Amniotic stem cell (primary cell): Measurements from ENCODE around the gene EDC3.

ENCODE experiments used
- DNase-seq: peaks from one replicate; lab custom pipeline; 2025; lab: John Stamatoyannopoulos, UW

EDC3 gene

DNA sequence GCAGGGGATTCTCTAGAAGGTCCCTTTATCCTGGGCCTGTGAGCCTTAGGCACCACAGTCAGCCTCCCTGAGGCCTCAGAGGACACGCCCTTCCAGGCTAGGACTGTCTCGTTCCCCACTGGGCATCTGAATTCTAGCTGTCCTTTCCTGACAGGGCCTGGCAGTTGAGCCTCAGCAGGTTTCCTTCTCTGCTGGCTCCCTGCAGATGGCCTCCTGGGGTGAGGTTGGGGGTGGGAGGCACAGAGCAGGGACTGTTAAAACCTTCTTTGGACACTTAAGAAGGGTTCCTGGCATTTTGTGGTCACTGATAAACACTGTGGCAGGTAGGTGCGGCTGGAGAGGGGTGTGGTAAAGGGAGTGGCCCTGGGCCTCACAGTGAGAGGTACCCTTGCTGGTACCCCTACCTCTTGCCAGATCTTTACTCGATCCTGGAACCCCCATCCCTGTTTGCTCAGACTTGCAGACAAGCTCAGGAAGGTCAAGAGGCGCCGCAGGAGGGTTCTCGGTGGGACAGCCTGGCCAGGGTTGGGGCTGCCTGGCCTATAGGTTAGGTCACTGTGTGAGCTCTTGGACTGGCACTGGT lies 71.7 kb downstream of the EDC3 start:
- DNase-seq: no peak

- DNase-seq: no peak
These were observed 73.1 kb downstream of the EDC3 start for GRCh38 chr15:74622758-74623157.

DNA sequence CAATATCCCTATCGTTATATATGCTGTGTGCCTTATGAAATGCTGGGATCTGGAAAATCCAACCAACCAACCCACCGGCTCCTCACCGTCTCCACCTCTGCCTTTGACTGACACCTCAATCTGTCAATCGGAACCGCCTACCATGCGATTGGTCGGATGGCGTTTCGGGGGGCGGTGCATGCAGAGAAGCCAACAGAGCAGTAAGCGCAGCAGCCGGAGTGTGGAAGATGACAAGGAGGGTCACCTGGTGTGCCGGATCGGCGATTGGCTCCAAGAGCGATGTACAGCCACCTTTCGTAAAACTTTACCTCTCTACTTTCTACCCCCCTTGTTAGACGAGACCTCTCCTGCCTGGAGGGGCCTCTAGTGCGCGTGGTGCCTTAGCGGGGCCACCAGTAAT lies 73.9 kb downstream of the EDC3 start:
- no peak for DNase-seq

GRCh38 chr15:74621546-74621920 lies 74.3 kb downstream of the EDC3 start:
- DNase-seq: no peak

GRCh38 chr15:74620636-74621545 lies 74.9 kb downstream of the EDC3 start:
- DNase-seq: peak; percentile 36

GRCh38 chr15:74619916-74620635 lies 75.7 kb downstream of the EDC3 start:
- no peak for DNase-seq

DNA sequence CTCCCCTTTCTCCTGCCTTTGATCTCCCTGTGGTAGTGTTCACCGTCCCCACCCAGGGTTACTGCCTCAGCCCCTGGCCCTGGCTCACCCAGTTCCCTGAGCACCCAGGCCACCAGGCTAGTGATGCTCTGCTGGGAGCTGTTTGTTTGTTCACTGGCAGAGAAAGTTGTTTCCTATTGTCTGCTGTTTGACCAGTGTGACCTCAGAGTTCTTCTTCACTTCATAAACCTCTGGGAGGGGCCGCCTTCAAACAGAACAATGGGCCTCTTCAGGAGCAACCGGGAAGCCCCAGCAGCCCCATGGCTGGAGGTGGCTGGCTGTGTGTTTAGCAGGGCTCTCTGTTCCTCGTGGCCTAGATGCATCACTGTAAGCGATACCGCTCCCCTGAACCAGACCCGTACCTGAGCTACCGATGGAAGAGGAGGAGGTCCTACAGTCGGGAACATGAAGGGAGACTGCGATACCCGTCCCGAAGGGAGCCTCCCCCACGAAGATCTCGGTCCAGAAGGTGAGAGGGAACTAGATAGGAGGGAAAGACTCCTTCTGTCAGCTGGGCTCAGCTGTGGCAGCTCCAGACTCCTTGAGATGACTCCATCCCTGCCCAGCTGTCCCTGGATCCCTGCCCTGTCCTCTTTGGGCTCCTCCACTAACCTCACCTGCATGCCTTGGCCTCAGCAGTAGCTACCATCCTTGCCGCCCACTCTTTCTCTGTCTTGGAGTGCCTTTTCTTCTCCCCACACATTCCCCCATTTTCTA lies 76.8 kb downstream of the EDC3 start:
- DNase-seq: no peak

DNA sequence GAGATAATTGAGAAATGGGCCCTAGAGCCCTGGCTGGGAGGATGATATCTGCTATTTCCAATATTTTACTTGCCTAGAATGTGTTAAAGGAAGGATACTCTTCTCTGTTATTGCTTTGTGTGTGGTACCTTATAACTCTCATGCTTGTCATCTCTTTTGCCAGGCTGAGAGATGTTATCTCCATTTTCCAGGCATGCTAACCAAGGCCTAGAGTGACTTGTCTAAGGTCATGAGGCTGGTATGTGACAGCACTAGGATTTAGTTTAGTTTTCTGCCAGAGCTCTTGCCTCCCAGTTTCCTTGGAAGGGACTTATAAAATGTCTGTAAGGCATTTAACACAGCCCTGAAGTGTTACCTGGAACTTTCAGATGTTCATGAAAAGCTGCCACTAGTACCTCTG lies 78.8 kb downstream of the EDC3 start:
- DNase-seq: no peak

DNA sequence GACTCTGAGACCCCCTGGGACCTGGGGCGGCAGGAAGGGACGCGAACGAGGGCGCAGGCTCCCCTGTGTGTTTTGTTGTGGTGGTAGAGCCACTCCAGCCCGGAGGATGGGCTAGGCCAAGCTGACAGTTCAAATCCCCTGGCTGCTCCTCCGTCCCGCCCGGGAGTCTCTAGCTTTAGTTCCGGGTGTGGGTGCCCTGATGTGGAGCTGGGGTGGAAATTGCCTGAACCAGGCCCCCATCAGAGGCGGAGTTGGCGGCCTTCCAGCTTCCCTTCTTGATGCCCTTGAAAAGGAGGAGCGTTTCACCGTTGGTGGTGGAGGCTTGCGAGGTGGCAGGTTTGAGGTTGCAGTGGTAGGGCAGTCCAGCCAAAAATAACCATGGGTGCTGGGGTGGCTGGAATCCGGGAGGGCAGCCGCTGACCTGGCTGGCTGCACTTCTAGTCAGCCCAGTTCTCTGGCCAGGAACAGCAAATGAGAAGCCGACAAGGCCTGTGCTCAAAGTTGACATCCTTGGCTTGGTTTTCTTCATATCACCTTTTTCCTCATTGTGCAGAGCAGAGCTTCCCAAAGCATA lies 79.4 kb downstream of the EDC3 start:
- peak; percentile 33 for DNase-seq

DNA sequence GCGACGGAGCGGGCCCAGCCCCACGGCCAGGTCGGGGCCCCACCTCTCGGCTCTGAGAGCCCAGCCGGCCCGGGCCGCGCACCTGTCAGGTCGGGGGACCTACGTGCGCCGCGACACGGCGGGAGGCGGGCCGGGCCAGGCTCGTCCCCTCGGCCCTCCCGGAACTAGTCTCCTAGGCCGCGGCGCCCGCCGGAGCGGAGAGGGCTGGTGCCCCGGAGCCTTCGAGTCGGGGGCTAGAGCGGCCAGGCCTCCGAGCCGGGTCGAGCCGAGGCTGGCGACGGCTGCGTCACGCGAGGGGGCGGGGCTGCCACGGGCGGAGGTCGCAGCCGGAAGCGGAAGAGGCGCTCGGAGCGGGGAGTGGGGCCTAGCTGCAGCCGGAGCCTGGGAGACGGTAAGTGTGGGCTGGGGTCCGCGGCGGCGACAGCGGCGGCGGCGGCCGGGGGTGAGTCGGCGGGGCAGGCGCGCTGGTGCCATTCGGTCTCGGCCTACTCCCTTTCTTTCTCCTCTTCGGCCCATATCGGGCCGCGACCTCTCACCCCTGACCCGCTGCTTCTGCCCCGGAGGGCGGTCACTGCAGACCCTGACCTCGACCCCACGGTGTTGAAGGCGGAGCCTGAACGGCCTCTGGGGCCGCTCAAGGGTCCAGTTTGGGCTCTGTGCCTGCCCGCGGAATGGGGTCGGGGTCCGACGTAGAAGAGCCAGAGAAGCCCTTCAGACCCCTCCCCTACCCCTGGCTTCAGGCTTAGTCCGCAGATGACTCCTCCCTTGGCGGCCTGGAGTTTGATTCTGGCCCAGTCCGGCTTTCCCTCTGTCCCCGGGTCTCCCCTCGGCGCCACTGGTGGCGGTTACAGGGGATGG lies 80.1 kb downstream of the EDC3 start, which contains the start of gene CLK3:
CLK3 (plus strand) TSS at position 329 of the 858 bp plus-strand sequence. CDS start 3,361 bp downstream, outside the sequence.
- DNase-seq: peak; percentile 85

DNA sequence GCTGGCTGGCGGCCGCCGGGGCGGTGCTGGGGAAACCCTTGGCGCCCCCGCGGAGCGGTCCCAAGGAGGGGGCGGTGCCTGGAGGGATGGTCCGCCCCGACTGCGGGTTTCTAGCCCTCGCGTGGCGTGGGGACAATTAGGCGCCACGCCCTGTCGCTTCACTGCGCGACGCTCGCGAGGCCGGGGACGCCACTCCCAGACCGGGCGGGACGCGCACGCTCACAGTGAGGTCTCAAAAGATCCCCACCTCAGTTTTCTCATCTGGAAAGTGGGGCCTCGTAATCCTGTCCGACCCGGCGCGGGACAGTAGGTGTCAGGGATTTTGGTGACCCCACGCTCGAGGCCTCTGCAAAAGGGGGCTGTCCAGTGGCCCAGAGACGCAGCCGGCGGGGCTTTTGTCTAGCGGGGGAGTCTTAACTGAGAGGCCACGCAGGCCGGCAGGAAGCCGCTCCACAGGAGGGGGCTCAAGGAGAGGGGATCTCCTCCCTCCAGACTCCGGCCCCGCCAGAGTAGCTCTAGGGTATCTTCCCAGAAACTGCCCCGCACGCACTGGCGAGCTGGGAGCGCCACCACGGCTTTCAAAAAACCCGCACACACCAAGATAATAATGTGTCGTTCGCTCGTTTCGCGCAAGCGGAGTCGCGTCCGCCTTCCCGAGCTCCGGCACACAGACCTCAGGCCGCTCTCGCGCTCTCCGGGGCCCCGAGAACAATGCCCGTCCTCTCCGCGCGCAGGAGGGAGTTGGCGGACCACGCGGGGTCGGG lies 80.9 kb downstream of the EDC3 start:
- DNase-seq: peak; percentile 42

- no peak for DNase-seq
These were observed 81.7 kb downstream of the EDC3 start for GRCh38 chr15:74613953-74614743.

DNA sequence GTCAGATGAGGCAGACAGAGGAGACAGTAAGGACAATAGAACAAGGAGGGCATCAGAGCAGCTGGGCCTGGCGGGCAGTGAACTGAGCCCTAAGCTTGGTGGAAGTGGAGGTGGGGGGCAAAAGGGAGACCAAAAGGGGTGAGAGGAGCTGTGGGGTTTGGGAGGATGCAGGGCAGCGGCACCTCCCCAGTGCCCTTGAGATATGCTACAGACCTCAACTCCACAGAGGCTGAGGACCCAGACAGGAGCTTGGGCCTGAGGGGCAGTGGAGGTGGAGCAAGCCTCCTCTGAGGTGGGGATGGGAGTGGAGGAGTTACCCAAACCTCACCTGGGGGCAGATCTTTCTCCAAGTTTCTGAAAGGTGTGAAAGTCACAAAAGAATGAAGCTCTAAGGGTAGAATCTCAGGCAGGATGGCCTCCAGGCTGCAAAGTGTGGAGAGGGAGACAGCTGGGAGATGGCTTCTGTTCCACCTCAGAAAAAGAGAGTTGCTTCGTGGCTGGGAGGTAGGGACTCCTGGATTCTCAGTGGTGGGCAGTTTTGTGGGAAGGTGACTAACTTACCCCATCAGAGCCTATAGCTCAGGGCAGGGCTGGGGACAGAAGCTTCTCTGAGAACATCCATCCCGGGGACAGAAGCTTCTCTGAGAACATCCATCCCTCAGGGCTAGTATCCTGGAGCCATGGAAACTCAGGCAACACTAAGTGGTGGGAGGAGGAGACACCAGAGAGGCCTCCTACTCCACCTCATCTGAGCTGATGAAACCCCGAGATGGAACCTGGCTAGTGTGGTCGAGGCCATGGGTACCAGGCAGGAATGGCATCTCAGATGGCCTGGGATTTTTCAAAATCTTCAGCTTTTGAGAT lies 82.5 kb downstream of the EDC3 start:
- no peak for DNase-seq

GRCh38 chr15:74612677-74613076 lies 83.1 kb downstream of the EDC3 start:
- DNase-seq: no peak

DNA sequence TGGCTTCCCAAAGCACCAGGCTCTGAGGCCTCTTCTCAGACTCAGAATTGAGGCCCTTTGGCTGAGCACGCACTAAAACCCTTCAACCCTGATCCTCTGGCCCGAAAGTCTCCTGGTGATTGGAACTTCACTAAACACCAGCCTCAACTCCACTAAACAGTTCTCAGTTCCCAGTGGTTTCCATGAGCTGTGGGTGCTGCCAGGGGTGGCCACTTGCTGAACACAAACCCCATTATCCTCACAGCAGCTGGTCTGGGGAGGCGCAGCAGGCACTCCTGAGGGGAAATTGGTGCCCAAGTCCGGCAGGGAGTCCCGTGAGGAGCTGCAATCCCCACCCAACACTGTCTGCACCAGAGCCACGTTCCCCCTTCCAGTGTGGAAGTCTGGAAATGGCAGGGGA lies 84.0 kb downstream of the EDC3 start:
- DNase-seq: no peak

GRCh38 chr15:74611341-74611740 lies 84.5 kb downstream of the EDC3 start:
- no peak for DNase-seq

DNA sequence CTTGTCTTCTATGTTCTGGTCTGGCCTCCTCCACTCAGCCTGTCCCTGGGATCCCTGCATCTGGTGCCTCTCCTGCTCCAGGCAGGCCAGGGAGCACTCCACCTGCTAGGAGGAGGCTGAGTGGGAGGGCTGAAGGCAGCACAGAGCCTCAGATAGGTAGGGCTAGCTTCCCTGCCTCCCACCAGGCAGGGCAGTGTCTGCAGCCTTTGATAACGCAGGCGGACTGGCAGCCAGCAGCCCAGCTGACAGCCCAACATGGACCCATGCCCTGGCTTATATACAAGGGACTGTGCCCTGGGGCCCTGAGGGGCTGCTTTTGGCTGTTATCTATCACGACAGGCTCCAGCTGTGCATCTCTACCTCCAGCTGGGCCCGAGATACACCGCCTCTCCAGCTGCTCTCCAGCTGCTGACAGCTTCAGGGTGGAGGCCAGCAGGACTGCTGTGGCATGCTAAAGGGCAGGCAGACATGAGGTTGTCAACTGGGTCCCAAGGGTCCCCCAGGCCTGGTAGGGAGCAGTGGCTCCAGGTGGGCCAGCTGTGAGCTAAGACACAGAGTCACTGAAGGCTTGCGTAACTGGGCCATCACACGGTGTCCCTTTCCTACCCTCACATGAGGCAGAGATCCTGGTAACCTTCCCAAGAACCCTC lies 85.4 kb downstream of the EDC3 start:
- no peak for DNase-seq

DNA sequence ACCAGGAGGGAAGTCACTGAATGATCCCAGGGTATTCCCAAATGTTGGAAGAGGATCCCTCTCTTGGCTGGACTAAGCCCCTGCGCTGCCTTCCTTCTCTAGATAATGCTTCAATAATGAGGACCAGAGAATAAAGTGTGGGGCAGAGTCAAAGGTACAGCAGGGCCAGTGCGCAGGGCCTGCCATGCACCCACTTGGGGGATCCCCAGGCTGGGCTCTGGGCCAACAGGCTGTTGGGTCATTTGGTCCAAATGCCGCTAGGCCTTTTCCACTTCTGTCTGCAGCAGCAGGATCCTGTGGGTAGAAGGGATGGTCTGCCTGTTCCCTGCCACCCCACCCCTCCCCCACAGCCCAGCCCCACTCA lies 85.9 kb downstream of the EDC3 start:
- no peak for DNase-seq
